Suprapubic skin (tissue), 4 donors: ENCODE data around the gene CTDSP2.

Experiments used
- CTCF ChIP-seq, 2 donors: fragments of 200-600 bp in 1 of 2; fragments of 450-650 bp in 1 of 2; sonication (generic) in 1 of 2; IDR thresholded peaks; one replicate each; pipeline ENCODE4 v1.5.1; 2016 to 2019; ENCODE audit warnings: antibody characterized with exemption in 2 of 2, mild to moderate bottlenecking in 1 of 2, moderate library complexity in 1 of 2
- EP300 ChIP-seq: sonication (generic); formaldehyde crosslinking; IDR thresholded peaks from one replicate; pipeline ENCODE4 v1.6.1; 2017; ENCODE audit warnings: antibody characterized with exemption
- POLR2A ChIP-seq, 2 donors: fragments of 450-650 bp; IDR thresholded peaks; one replicate each; pipeline ENCODE4 v1.6.1; 2017; ENCODE audit warnings: antibody characterized with exemption in 2 of 2, mild to moderate bottlenecking in 2 of 2, moderate library complexity in 2 of 2
- POLR2AphosphoS5 ChIP-seq, 3 donors: sonication (generic); formaldehyde crosslinking; IDR thresholded peaks; one replicate each; pipeline ENCODE4 v1.6.1; 2017; ENCODE audit warnings: antibody characterized with exemption in 3 of 3

GRCh38 chr12:57845478-57846284 lies 848 bp downstream of the CTDSP2 start:
- TF ChIP-seq CTCF (IDR thresholded peaks at IDR 0.05) (no peak), EP300 (no peak), POLR2A (IDR thresholded peaks at IDR 0.05) (peak in 1 of 2 donors; percentile 31), POLR2AphosphoS5 (IDR thresholded peaks at IDR 0.05) (peak in 2 of 3 donors; percentile 5 to 54)
